ENCODE data around the gene RAI1. TPM values are rescaled to one million over a fixed set of nuclear protein-coding genes. Genes with fewer than 3 reads are reported as not detected.
A peak's percentile ranks its signal among the peaks of the same experiment; 100 is the strongest.

Gene RAI1
- total RNA-seq, 1 donor from 2014 or later = 10.4 TPM

DNA sequence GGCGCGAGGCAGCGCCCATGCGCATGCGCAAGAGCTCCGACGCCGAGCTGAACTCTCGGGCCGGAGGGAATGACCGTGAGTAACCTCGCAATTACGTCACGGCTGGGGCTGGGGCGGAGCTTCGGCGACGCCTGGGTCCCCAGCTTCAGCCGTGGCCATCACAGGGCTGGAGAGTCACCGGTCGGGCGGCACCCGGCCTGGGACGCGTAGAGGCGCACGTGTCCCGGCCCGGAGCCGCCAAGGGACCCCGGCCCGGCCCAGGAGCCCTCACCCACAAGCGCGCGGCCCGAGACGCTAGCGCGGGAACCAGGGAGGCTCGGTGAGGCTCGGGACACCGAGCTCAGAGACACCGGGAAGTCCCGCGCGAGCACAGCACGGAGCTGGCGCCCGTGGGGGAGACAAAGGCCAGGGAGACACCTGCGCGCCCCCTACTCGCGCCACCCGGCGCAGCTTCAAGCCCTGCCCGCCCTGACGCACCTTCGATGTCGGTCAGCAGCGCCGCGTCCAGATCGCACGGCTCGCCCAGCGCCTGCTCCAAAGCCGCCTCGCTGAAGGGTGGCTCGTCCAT, 155.1 kb downstream of the RAI1 start:
- peak; percentile 97 for DNase-seq

DNA sequence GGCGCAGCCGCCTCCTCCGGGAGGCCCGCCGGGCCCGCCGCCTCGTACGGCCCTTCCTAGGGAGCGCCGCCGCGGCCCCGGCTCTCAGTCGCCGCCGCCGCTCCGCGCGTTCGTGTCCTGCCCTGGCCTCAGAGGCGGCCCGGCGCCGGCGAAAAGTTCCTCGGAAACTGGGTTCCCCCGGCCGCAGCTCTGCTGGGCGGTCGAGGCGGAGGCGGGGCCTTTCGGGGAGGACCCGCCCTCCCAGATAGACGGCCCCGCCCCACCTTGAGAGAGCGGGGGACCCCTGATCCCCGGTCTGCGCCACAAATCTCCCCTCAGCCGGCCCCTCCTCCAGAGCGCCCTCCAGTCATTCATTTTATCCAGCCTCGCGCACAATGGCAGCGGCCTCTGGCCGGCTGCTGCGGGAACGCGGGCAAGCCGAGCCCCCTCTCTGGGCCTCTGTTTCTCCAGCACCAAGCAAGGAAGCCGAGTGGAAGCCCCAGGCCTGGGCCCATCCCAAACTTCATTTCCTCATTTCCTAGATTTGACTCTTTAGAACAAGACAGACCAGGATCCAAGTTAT, 155.6 kb downstream of the RAI1 start, which contains the start of gene SREBF1:
Gene SREBF1, minus strand, starts transcription at position 169 of the 562 bp plus-strand sequence. CDS start 169 bp downstream, outside the sequence.
- peak; percentile 66 for DNase-seq

DNA sequence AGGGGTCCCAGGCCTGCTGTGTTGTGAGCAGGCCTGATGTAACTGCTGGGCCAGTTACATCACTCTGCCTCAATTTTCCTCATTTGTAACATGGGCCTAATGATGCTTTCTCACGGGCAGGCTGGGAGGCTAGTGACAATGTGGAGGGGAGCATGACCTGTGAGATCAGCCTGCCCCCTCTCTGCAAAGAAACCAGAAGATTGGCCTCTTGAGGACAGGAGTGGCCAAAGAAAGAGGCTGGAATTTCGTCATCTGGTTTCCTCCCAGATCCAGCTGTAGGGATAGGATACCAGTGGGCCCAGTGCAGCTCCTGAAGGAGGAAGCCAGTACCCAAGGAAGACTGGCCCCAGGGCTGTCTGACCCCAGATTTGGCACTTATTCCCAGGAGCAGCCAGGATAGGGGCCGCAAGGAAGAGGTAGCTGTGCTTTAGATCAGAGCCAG, 156.1 kb downstream of the RAI1 start:
- peak; percentile 83 for DNase-seq

DNA sequence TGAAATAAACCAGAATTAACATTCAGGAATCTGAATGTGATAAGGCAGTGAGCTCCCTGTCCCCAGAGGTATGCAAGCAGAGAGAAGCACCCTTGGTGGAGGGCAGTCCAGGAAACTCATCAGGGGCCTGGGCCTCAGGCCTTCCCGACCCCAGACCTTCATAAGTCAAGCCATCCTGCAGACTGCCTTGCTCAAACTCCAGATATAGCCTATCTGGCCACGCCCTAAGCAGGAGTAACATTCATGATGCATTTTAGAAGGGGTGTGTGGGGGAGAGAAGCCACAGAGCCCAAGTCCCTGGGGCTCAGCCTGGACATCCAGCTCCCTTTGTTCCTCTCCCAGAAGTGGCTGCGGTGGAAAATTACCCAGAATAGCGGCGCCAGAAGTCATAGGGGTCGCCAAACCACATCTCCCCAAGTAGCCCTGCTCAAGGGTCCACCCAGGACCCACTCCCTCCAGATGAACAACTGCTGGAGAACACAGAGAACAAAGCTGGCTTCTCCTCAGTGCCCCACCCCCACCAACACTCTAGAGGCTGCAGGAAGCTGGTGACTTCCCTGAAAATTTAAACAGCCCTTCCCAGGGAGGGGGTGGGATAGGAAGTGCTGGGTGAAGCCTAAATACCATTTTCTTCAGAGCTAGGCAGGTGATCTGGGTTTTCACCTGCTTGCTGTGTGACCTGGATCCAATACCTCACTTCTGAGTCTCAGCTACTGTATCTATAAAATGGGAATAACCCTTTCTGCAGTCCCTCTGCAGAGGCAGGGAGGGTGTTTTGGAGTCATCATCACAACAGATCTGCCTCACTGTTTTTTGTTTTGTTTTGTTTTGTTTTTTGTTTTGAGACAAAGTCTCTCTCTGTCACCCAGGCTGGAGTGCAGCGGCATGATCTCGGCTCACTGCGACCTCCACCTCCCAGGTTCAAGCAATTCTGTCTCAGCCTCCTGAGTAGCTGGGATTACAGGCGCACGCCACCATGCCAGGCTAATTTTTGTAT, 157.0 kb downstream of the RAI1 start:
- DNase-seq = peak; percentile 68

DNA sequence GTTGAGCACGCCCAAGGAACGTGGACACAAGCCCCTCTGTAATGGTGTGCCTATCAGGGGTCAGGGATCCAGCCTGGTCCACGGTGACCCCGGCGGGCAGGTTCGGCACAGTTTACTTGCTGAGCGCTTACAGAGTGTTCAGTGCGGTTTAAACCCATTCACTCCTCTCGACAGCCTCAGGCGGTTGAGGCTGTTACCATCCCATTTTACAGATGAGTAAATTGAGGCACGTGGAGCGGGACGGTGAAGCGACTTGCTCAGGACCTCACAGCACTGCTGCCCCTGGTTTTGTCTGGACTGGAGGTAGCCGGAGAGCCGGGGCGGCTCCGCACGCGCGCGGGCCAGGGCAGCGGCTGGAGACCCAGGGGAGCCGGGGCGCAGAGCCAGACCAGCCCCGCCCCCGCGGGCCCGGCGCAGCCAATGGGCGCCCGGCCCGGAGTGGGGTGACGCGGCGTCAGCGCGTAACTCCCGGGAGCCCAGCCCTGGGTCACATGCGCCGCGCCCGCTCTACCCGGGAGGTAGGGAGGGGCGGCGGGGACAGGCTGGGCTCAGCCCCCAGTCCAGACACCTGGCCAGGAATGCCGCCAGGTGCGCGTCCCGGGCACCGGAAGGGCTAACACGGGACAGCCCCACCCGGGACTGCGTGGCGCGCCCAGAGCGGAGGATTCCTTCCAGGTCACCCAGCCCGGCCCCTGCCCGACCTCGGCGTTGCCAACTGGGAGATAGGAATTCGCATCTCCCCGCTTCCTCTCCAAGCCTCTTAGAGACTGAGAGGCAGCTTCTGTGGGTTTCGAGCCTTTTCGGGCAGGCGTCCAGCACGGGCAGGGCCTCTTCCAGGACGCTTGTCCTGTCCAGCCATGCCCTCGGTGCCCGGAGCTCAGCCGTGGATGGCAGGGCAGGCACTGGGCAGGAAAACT, 158.8 kb downstream of the RAI1 start:
- DNase-seq = peak; percentile 85

DNA sequence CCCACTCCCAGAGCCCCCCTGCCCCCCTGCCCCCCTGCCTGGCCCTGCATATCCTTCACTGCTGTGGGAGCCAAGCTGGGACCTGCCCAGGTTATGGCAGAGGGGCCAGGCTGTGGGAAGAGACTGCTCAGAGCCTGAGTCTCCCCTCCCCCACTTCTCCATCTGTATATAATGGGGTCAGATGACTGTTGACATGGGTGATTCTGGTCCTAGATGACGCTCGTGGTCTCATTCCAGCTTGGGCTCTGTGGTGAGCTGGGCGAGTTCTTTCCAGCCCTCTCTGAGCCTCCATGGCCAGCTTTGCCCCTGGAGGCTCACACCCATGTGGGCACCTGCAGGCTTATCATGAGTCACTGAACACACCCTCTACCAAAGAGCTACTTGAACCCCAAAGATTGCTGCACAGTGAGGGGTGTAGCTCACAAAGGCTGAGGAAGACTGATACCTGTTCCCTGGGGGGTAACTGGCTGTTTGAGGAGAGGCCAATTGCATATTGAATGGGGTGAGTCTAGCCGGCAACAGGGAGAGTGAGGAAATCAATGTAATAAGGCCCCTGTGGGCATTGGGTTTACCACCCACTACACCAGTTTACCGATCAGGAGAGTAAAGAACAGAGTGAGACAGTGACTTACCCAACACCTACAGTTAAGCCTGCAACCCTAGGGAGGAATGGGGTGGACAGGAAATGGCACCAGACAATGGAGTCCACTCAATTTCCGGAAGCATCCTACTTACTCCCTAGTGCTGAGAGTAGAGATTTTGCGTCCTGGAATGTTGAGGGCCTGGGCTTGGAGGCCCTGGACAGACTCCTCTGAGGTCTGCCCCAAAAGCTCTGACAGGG, 159.7 kb downstream of the RAI1 start:
- peak; percentile 43 for DNase-seq

DNA sequence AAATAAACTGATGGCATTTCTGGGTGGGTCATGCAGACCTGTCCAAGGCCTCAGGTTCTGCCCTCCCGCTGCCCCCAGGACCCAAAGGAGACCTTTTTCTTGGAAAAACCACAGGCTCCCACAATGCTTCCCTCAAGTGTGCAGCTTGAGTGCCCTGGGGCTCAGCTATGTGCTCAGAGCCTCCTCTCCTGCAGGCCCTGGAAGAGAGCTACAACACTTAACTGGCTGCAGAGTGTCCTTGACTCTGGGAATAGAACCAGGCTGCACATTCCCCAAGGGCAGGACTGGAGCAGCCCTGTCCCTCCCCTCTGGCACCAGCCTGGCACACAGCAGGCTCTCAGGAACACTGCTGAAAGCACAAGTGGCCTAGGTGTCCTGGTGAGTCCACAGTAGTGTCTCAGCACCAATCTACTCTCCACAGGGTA, 160.4 kb downstream of the RAI1 start:
- no peak for DNase-seq

DNA sequence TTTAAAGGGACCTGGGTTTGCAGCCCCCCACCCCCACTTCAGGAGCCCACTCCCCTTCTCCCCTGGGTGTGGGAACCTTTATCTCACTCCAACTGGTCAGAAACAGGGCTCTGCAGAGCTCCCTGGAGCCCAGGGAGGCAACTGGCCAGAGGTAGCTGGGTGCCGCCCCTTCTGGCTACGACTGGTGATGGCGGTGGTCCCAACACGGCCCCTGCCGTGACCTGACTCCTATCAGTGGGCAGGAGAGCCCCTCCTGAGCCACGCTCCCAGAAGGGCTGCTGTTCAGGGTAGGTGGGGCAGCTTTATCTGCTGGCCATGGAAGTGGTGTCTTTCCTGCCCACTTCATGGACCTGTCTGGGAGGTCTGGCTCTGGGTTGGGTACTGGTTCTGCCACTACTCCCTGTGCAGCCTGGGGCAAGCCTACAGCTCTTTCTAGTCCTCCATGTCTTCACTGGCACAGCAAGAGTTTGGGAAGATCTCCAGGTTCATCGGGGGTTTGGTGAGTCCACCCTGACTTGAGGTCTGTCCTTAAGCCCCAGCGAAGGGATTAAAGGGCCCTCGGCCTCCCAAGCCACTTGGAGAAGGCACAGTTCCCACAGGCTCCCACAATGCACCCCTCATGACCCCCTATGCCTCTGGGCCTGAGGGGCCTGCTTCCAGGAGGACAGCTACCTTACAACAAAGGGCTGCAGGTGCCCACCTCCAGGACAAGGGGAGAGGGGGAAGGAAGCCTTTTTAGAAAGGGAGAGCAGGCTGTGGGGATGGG, 161.0 kb downstream of the RAI1 start:
- DNase-seq = no peak

DNA sequence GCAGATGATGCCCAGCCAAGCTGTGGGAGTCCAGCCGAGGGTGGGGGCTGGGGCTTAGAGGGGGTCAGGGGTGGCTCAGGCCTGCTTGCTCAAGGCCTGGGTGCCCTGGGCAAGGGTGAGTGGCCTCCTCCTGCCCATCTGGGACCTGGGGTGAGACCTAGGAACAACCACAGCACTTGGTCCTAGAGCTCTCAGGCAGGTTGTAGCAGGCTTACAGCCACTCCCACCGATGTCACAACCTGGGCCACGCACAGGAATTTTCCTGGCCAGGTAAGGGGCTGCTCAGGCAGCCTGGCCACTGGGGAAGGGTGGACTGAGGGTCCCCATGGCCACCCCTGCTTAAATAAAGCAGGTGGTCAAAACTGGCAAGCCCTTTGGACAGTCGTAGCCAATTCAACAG, 161.8 kb downstream of the RAI1 start:
- no peak for DNase-seq

DNA sequence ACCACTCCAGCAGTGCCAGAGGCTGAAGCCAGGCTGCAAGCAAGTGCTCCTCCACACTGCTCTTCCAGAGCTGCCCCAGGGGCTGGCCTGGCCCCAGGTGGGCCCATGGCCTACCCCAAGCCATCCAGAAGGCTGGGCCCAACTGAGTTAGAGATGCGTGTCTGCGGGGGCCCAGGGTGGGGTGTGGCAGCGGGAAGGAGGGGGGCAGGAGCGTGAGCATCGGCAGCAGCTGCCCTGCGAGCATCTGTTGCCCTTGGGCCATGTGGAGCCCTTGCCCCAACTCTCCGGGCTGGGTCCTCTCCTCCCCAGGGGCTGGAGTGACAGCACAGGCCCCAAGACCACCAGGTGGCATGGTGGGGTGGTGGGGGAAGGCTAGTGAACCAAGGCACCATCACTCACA, 162.8 kb downstream of the RAI1 start:
- DNase-seq = no peak

DNA sequence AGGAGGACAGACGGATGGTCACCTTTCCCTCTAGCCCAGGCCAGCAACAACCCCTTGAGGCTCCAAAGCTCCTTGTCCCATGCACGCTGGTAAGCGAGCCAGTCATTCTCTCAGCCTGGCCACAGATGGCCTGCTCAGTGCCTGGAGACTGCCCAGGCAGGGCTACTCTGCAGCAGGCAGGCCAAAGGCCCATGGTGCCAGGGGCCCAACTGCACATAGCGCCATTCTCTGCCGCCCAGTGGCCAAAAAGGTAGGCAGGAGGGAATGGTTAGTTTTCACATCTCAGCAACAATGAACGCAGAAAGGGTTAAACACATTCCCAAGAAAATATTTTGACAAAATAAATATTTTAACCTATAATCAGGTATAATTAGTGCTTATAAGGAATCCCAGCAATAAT, 163.2 kb downstream of the RAI1 start:
- no peak for DNase-seq

DNA sequence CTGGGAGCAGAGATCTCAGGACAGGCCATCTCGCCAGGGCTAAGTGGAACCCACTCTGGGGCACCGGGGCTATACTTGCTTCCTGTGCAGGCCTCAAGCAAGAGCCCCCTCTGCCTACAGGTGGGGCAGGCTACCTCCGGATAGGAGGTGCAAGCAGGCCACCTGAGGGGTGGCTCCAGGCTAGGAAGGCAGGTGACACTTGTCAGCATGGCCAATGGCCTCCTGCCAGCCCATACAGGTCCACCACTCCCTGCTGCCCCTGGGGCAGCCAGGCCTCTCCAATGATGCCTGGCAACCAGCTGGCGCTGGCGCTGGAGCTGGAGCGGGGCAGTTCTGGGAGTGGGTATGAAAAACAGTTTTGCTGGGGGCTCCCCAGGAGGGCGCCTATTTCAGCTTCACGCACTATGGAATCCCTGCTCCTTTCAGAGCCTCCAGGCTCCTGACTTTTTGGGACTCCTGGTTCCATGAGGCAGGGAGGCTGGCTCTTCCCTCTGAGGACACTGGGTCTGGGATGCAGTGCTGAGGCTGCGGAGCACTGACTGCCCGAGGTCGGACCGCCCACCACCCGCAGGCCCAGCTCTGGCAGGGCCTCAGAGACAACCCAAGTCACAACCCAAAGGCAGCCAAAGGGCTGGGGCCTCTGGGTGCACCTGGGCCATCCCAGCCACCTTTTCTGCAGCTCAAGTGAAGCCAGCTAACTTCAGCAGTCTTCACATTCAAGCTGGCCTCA, 164.0 kb downstream of the RAI1 start:
- no peak for DNase-seq

DNA sequence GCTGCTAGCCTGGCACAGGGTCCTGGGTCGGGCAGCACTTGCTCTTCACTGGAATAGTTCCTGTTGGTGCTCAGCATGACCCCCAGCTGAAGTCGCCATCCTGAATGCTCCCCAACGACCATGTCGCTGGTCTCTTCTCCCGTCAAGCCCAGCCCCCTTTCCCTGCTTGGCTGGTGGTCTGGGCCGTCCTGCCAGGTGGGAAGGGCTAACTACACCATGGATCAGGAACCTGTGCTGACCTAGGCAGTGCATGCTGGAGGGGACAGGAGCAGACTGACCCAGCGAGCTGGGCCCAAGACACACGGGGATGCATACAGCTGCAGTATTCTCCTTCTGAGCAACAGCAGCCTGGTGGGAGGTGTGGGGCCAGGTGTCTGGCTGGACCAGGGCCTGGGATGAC, 164.7 kb downstream of the RAI1 start:
- DNase-seq = no peak

DNA sequence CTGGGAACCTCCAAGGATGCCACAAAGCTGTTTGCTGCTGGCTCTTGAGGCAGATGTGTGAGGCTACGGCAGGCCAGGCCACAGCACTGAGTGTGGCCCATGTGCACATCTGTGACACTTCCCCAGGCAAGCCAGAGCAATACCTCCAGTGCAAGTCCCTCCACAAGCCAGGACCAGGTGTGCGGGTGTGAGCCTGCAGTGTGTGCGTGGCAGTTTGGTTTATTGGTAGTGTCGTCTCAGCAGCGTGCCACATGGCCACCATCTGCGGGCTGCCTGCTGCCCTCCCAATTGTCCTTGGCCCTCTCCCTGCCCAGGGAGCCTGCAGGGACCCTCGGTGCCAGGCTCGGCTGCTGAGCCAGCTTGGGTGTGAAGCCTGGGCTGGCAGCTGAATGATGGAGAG, 165.4 kb downstream of the RAI1 start:
- no peak for DNase-seq

DNA sequence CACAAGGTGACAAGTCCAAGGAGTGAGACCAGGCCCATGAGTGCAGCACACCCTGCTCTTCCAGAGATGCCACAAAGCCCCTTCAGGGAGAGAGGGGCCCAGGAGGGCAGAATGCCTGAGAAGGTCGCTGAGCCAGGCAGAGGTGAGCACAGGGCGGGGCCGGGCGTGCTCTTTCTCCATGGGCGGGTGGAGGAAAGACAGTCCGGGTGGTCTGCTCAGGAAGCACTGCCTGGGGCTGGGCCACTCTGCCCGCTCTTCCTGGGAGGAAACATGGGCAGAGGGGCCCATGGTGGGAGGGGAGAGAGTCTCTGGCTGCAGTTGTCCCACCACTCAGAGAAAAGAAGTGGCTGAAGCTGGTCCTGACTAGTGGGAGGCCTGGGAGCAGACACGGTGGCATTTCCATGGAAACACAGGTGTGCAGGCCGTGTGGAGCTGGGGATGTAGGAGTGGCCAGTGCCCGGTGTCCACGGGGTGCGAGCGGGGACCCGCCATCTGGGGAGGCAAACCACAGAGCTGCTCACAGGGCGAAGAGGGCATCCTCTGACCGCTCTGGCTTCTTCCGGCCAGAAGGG, 165.9 kb downstream of the RAI1 start:
- DNase-seq = no peak

DNA sequence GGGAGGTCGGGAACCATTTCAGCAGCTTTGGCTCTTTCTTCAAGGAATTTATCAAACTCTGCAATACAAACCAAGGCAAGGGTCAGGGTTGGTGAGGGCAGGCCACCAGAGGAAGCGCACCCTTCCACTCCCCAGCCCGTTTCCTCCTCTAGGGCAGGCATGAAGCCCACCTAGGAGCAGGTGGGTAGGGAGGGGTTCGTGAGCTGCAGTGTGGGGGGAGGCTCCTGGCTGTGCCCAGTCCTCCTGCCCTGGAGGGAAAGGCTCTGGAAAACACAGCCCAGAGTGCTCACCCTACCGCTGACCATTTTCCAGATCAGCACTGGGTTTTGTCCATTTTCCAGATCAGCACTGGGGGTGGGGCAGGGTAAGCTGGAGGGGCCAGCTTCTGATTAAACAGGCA, 166.5 kb downstream of the RAI1 start:
- DNase-seq = no peak

DNA sequence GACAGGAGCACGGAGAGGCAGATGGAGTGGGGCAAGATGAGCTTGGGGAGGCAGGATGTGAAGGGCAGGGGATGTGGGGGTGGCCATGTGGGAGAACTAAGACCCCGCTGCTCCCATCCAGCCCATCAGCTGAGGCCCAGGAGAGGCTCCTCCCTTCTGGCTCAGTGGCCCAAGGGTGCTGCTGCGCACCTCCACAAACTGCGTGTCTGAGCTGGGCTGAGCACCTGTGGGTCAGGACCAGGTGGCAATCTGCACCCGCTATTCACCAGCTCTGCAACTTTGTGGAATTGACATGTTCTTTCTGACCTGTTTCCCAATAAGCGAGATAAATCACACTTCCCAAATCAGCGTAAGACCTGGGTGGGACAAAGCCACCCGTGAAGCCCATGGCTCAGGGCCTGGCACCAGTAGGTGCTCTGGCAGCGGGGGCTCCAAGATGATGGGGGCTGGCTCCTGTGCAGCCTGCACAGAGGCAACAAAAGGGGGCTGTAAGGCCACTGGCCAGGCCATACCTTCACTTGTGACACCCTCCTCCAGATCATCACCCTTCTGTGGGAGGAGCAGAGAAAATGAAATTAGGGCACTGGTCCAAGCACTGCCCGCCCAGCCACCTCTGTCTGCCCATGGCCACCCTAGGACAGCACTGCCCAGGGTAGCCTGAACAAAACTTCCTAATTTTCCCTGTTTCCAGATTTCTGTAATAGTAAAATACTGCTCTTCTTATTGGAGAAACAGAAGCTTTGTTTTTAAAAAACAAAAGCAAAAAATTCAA, 167.2 kb downstream of the RAI1 start:
- no peak for DNase-seq

DNA sequence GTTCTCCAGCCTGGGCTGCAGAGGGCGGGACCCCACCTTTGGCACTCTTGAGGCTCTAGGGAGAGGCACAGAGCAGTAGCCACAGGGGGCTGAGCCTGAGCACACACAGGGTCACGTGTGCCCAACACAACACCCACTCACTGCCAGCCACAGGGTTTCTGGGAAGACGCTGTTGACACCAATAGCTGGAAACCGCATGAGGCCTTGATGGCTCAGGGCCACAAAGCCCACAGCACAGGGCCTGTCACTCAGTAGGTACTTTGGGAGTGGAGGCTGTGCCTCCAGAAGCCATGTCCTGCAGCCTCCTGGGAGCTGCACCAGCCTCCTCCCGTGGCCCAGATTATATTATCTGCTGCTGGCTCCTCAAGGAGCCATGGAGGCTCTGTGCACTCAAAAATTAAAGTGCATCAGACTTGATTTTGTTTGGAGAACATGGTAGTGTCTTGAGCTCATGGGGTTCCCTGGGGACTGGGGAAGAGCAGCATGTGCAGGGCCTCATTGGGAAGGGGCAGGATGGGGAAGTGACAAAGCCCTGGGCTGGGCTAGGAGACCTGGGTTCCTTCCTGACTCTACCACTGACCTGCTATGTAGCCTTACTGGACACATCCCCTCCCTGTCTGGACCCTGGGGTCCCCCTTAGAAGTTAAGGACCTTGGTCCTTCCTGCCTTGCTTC, 168.0 kb downstream of the RAI1 start:
- DNase-seq = no peak

Measured in dermis blood vessel endothelial cell (primary cell).